HEK293T (cell line): Measurements from ENCODE around the gene SLC25A19.

Source experiments
- BHLHE40 ChIP-seq: fragments of 450-650 bp; IDR thresholded peaks from 2 replicates; pipeline ENCODE4 v1.6.1; 2016; ENCODE audit warnings: mild to moderate bottlenecking, moderate library complexity, borderline replicate concordance
- SP1 ChIP-seq: fragments of 450-650 bp; IDR thresholded peaks from 2 replicates; pipeline ENCODE4 v1.6.1; 2017

- TF ChIP-seq BHLHE40: no peak
- no peak for TF ChIP-seq SP1
Observed at GRCh38 chr17:75318615-75319222, 29.5 kb upstream of the SLC25A19 start.
